ENCODE data around the gene CREB3L2. TPM values are rescaled to one million over a fixed set of nuclear protein-coding genes. Genes with fewer than 3 reads are reported as not detected.

The CREB3L2 gene
- total and polyA plus RNA-seq, 8 donors: 6.6 to 38.4 (median 32.2) TPM

DNA sequence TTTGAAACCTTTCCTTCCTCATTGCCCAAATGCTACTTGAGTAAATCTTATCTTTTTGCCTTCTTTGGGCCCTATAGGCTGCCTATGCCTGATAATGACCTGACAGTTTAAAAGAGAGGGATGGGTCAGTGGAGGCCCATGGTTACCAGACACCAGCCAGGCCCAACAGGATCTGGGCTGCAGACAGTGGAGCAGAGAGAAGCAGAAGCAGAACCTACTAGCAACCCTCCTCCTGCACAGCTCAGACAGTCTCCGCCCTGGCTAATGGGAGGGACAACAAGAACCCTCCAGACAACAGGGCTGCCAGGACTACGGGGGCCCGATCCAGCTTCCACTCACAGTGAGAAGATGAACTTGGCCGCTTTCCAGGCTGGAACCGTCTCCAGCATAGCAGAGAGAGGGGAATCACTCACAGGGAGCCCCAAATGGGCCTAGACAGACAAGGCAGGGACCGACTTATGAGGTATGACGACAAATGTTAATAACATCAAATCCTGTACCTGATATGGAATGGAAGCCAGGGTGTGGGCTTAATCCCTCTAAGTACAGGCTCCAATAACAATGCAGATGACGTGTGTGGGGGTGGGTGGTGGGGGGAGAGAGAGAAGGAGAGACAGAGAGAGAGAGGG is 123.4 kb downstream of the CREB3L2 start:
- Histone ChIP-seq H3K9me3 (no peaks in the 10 kb centered on the region), H3K4me1 (no peaks in the 10 kb centered on the region), H3K36me3 (peaks cover 0 to 55% (median 23%) of the 10 kb centered on the region in 3 donors), H3K4me3 (no peak overlapping the region), H3K27me3 (no peaks in the 10 kb centered on the region), H3K27ac (no peak overlapping the region)
- DNase-seq (peak in 2 of 6 donors; percentile 17 to 22), ATAC-seq (peak in 3 of 4 donors; percentile 17 to 42 (median 30)), FAIRE-seq (no peak)
- TF ChIP-seq, protein P1, sequence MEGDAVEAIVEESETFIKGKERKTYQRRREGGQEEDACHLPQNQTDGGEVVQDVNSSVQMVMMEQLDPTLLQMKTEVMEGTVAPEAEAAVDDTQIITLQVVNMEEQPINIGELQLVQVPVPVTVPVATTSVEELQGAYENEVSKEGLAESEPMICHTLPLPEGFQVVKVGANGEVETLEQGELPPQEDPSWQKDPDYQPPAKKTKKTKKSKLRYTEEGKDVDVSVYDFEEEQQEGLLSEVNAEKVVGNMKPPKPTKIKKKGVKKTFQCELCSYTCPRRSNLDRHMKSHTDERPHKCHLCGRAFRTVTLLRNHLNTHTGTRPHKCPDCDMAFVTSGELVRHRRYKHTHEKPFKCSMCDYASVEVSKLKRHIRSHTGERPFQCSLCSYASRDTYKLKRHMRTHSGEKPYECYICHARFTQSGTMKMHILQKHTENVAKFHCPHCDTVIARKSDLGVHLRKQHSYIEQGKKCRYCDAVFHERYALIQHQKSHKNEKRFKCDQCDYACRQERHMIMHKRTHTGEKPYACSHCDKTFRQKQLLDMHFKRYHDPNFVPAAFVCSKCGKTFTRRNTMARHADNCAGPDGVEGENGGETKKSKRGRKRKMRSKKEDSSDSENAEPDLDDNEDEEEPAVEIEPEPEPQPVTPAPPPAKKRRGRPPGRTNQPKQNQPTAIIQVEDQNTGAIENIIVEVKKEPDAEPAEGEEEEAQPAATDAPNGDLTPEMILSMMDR (IDR thresholded peaks at IDR 0.05): no peak
- 91 to 93% methylated on average over 8 of the region's 8 CpGs for WGBS, 2 donors
- intact Hi-C loops (cut with DNase I): no loop called here

DNA sequence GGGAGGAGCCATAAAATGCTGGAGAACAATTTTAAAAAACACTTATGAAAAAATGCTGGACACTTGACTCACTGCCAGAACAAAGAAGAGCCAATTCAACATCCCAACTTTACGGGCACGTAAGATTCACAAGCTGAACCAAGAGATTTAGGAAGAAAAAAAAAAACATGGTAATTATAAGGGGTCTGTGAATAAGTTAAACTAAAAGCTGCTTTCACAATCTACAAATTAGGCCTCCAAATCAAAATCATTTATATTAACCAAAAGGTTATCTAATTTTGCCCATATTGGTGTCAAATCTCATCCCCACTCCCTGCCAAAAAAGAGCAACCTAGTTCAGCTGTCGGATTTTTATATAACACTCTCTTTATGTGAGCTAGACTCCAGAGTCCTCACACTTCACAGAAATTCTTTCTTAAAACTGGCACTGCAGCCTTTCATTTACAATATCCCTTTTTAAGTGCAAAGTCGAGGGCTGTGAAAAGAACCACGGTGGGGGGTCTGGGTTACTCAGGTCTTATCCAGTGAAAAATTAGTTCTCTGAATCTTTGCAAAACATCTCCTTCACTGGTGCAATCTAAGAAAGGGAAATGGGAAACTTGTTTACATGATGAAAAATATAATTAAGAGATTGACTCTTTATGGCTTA is 124.7 kb downstream of the CREB3L2 start:
- ATAC-seq (no peak), DNase-seq (no peak), FAIRE-seq (no peak)
- Histone ChIP-seq H3K27ac (no peak overlapping the region), H3K36me3 (peaks cover 0 to 42% (median 18%) of the 10 kb centered on the region in 3 donors), H3K9me3 (no peaks in the 10 kb centered on the region), H3K27me3 (no peaks in the 10 kb centered on the region), H3K4me3 (no peak overlapping the region), H3K4me1 (no peaks in the 10 kb centered on the region)
- 83% methylated on average over 5 of the region's 5 CpGs for WGBS, 2 donors
- TF ChIP-seq, protein P1 (IDR thresholded peaks at IDR 0.05): no peak
- intact Hi-C loops (cut with DNase I): no loop called here

DNA sequence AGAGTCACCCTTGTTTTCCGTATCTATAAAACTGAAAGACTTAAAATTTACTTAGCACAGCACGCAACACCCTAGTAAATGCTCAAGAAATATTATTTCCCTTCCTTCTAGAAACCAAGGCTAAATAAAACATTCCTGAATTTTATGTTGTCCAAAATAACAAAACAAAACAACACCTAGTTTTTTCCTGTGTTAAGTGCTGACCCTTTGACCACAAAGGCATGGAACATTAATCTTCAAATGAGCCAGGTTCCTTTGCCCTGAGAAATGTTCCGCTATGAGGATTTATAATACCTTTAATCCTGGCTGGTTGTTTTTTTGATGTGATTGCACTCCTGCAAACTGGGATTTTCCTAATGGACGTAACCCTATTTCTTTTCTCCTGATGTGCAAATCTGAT is 126.1 kb downstream of the CREB3L2 start:
- FAIRE-seq: no peak
- WGBS, 2 donors: 96 to 97% methylated on average over 4 of the region's 4 CpGs
- no peak for DNase-seq
- H3K4me3 ChIP-seq: no peak overlapping the region
- TF ChIP-seq, protein P1 (IDR thresholded peaks at IDR 0.05): no peak
- no peaks in the 10 kb centered on the region for H3K9me3 ChIP-seq
- intact Hi-C loops (cut with DNase I): no loop called here
- no peaks in the 10 kb centered on the region for H3K4me1 ChIP-seq
- H3K36me3 ChIP-seq: peaks cover 0 to 28% (median 8%) of the 10 kb centered on the region in 3 donors
- ATAC-seq: no peak
- no peak overlapping the region for H3K27ac ChIP-seq
- no peaks in the 10 kb centered on the region for H3K27me3 ChIP-seq

DNA sequence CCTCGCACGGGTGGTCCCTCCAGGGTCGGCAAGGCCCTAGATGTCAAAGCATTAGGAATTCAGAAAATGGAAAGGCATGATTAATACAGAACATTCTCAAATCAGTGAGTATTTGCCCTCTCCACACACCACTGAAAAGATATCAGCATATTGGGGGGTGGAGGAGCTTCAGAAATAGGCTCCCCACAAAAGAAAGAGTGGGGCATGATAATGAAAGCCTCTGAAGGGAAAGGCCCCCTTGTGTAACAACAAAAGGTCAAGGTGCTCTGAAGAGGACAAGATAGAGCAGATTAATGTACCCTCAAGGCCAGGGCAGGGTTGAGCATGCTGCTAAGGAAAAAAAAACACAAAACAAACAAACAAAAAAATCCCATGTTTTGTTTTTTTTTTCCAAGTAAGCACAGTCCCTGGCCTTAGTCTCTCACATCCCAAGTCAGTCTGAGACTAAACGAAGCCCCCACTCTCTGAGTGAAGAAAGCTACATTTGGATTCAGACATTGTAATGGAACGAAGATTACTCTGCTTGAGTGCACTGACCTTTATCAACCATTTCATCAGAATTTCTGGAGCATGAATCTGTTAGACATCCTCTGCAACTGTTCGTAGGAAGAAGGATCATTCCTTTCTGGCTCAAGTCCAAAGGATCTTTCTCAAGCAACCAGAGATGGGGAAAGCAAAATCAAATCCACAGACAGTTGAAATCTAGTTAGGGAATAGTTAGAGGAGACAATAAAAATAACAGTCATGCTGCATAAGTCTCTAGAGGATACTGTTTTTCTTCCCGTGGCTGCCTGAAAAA is 127.7 kb downstream of the CREB3L2 start:
- peak in 2 of 4 donors; percentile 22 to 48 for ATAC-seq
- WGBS, 2 donors: 89 to 91% methylated on average over 7 of the region's 7 CpGs
- Histone ChIP-seq H3K27me3 (no peaks in the 10 kb centered on the region), H3K36me3 (peaks cover 0 to 12% (median 2%) of the 10 kb centered on the region in 3 donors), H3K9me3 (no peaks in the 10 kb centered on the region), H3K4me3 (no peak overlapping the region), H3K27ac (no peak overlapping the region), H3K4me1 (no peaks in the 10 kb centered on the region)
- intact Hi-C loops (cut with DNase I): no loop called here
- FAIRE-seq: no peak
- no peak for DNase-seq
- TF ChIP-seq, protein P1 (IDR thresholded peaks at IDR 0.05): no peak
